PFSK-1 (cell line): Measurements from ENCODE around the gene NDUFAF3.

Source experiments
- FOXP2 ChIP-seq: optimal IDR thresholded peaks from 2 replicates; pipeline ENCODE3; 2011; ENCODE audit warnings: borderline replicate concordance, control low read depth, inconsistent platforms; ENCODE audit not compliant: insufficient read depth; ENCODE audit errors: extremely low read length, extremely low read depth
- POLR2AphosphoS5 ChIP-seq: IDR thresholded peaks from 2 replicates; pipeline ENCODE4 v1.6.1; 2012; ENCODE audit warnings: low read depth, mild to moderate bottlenecking, control low read depth, low read length, moderate library complexity
- REST ChIP-seq, 2 experiments: IDR thresholded peaks; 2 replicates each; pipeline versions ENCODE4 v1.6.1 to v1.8.0; 2011 to 2012; ENCODE audit warnings: low read depth in 2 of 2, low read length in 2 of 2, control low read depth in 1 of 2, inconsistent platforms in 1 of 2, mild to moderate bottlenecking in 1 of 2, moderate library complexity in 1 of 2; ENCODE audit not compliant: insufficient read depth in 1 of 2
- SIN3A ChIP-seq: IDR thresholded peaks from 2 replicates; pipeline ENCODE4 v1.6.1; 2012; ENCODE audit warnings: mild to moderate bottlenecking, low read length, moderate library complexity, borderline replicate concordance; ENCODE audit not compliant: insufficient read depth
- TAF1 ChIP-seq: IDR thresholded peaks from 2 replicates; pipeline ENCODE4 v1.6.1; 2012; ENCODE audit warnings: low read length, control low read depth, borderline replicate concordance; ENCODE audit not compliant: insufficient read depth

NDUFAF3 gene

DNA sequence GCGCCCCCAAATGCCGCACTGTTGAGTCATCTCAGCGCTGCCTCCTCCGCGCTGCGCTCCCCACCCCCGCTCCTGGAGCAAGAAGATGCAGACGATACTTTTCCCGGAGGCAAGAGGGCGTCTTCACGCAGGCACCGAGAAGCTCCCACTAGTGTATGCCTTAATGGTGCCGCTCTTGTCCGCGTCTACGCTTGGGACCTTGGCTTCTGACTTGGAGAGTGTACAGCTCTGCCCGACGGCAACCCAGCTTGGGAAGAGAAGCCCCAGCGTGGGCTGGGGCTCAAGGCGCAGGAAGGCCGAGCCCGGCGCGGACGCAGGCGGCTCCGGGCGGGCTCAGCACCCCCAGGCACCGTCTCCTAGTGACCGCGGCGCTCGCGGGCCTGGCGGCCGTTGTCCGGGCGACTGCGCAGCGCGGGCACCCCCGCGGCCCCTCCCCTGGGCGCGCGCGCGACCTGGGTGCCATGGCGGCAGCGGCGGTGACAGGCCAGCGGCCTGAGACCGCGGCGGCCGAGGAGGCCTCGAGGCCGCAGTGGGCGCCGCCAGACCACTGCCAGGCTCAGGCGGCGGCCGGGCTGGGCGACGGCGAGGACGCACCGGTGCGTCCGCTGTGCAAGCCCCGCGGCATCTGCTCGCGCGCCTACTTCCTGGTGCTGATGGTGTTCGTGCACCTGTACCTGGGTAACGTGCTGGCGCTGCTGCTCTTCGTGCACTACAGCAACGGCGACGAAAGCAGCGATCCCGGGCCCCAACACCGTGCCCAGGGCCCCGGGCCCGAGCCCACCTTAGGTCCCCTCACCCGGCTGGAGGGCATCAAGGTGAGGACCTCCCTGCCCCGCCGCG is 31.9 kb upstream of the NDUFAF3 start, which contains the start of gene P4HTM:
P4HTM (plus strand) TSS at position 446 of the 840 bp plus-strand sequence; CDS start at position 462, 16 bp downstream.
- no peak for TF ChIP-seq REST (IDR thresholded peaks at IDR 0.05; ENCODE audit: insufficient read depth in 1 of 2, low read depth in 2 of 2, low read length in 2 of 2)
- TF ChIP-seq POLR2AphosphoS5, result no peak
- no peak for TF ChIP-seq TAF1
- no peak for TF ChIP-seq SIN3A
- no peak for TF ChIP-seq FOXP2

GRCh38 chr3:48990636-48991469 is 31.1 kb upstream of the NDUFAF3 start:
- TF ChIP-seq POLR2AphosphoS5 (no peak), FOXP2 (no peak), SIN3A (no peak), TAF1 (no peak), REST (IDR thresholded peaks at IDR 0.05; ENCODE audit: insufficient read depth in 1 of 2, low read depth in 2 of 2, low read length in 2 of 2) (no peak)

DNA sequence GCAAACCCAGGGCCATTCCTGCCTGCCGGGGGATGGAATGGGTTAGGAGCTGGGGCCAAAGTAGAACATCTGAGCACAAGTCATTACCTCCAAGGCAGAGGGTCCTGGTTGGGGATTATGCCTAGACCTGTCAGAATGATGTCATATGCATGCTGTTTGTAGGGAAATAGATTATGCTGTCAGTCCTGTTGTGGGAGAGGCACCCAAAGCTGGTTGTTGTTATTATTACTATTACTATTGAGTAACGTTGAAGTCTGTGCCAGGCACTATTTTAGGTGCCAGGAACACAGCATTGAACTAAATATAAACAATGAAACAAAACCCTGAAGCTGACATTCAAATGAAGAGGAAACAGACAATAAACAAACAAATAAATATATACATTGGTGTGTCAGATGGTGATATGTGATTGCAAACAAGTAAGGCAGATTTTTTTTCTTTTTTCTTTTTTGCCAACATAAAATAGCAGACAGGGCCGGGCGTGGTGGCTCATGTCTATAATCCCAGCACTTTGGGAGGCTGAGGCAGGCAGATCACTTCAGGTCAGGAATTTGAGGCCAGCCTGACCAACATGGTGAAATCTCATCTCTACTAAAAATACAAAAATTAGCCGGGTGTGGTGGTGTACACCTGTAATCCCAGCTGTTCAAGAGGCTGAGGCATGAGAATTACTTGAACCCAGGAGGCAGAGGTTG is 29.9 kb upstream of the NDUFAF3 start:
- no peak for TF ChIP-seq POLR2AphosphoS5
- TF ChIP-seq REST (IDR thresholded peaks at IDR 0.05; ENCODE audit: insufficient read depth in 1 of 2, low read depth in 2 of 2, low read length in 2 of 2), result no peak
- TF ChIP-seq TAF1, result no peak
- no peak for TF ChIP-seq SIN3A
- no peak for TF ChIP-seq FOXP2

DNA sequence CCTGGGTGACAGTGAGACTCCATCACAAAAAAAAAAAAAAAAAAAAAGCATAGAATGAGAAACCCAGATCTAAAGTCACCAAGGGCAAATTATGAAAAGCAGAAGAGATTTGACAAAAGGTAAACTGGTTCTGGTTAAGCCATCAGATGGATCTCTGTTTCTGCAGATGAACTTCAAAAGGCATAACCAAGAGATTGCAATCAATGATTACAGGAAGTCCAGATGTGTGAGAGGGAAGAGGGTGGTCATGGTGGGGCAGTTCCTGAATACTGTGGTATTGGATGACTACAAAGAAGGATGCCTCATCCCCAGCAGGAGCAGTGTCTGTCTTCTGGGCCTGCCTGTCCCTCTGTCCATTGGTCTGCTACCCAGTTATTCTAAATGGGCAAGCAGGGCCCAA is 28.1 kb upstream of the NDUFAF3 start:
- TF ChIP-seq POLR2AphosphoS5 (no peak), TAF1 (no peak), REST (IDR thresholded peaks at IDR 0.05; ENCODE audit: insufficient read depth in 1 of 2, low read depth in 2 of 2, low read length in 2 of 2) (no peak), FOXP2 (no peak)
